Pulmonary artery endothelial cell (primary cell): ENCODE results near the gene GNG7. TPM values are rescaled to one million over a fixed set of nuclear protein-coding genes. Genes with fewer than 3 reads are reported as not detected.

ENCODE experiments used
- DNase-seq: peaks from one replicate; pipeline ENCODE4 v3.0.0-alpha.2; 2011; ENCODE audit warnings: low read depth, low spot score
- total RNA-seq: library from RNA; depleted of rRNA; stranded (reverse); fragments of >200 nt; gene quantifications from 2 replicates; pipeline ENCODE4 v1.2.3, GENCODE V29; 2014

GNG7 gene
- 0.11 and 0.20 TPM in 2 replicates for total RNA-seq

- DNase-seq, result peak; percentile 26
Measured at GRCh38 chr19:2702170-2703076, at the start of gene GNG7. Gene GNG7, minus strand, starts transcription at chr19:2702694. Its CDS starts 182,006 bp downstream, at chr19:2520688.

- DNase-seq, result no peak
Measured at GRCh38 chr19:2751438-2751830, 48.9 kb upstream of the GNG7 start.

GRCh38 chr19:2750808-2751437 lies 48.4 kb upstream of the GNG7 start:
- DNase-seq, result no peak

- no peak for DNase-seq
Measured at GRCh38 chr19:2747349-2747748, 44.9 kb upstream of the GNG7 start.

GRCh38 chr19:2744113-2744512 lies 41.6 kb upstream of the GNG7 start:
- no peak for DNase-seq

GRCh38 chr19:2743099-2743498 lies 40.6 kb upstream of the GNG7 start:
- DNase-seq, result no peak

GRCh38 chr19:2740314-2740656 lies 37.8 kb upstream of the GNG7 start:
- no peak for DNase-seq

GRCh38 chr19:2739602-2740313 lies 37.3 kb upstream of the GNG7 start, which contains the start of gene SLC39A3:
Gene SLC39A3, minus strand, starts transcription at chr19:2740017. Its CDS starts 2,760 bp downstream, at chr19:2737257.
- DNase-seq, result peak; percentile 96

GRCh38 chr19:2736550-2737190 lies 34.2 kb upstream of the GNG7 start:
- no peak for DNase-seq

GRCh38 chr19:2735374-2735773 lies 32.9 kb upstream of the GNG7 start:
- no peak for DNase-seq

GRCh38 chr19:2734589-2735288 lies 32.2 kb upstream of the GNG7 start:
- DNase-seq, result no peak

GRCh38 chr19:2733930-2734588 lies 31.6 kb upstream of the GNG7 start:
- no peak for DNase-seq

GRCh38 chr19:2732883-2733282 lies 30.4 kb upstream of the GNG7 start:
- DNase-seq, result no peak

GRCh38 chr19:2732157-2732725 lies 29.7 kb upstream of the GNG7 start:
- no peak for DNase-seq

GRCh38 chr19:2731181-2731995 lies 28.9 kb upstream of the GNG7 start:
- DNase-seq, result no peak

- no peak for DNase-seq
Measured at GRCh38 chr19:2729943-2730818, 27.7 kb upstream of the GNG7 start.

GRCh38 chr19:2728783-2729387 lies 26.4 kb upstream of the GNG7 start:
- DNase-seq, result no peak

- DNase-seq, result no peak
Measured at GRCh38 chr19:2727640-2727944, 25.1 kb upstream of the GNG7 start.
